ENCODE results near the gene PANK3. TPM values are rescaled to one million over a fixed set of nuclear protein-coding genes. Genes with fewer than 3 reads are reported as not detected.
"Not testable (repeated sequence)": the region's sequence is repeated elsewhere in the genome, so short reads cannot be mapped to it uniquely, and the experiment has no call there.

The PANK3 gene
- total and polyA plus RNA-seq, 2 donors from 2014 or later: 7.7 to 36.9 TPM

GRCh38 chr5:168537176-168537575 lies 42.0 kb downstream of the PANK3 start:
- TF ChIP-seq, protein P1, sequence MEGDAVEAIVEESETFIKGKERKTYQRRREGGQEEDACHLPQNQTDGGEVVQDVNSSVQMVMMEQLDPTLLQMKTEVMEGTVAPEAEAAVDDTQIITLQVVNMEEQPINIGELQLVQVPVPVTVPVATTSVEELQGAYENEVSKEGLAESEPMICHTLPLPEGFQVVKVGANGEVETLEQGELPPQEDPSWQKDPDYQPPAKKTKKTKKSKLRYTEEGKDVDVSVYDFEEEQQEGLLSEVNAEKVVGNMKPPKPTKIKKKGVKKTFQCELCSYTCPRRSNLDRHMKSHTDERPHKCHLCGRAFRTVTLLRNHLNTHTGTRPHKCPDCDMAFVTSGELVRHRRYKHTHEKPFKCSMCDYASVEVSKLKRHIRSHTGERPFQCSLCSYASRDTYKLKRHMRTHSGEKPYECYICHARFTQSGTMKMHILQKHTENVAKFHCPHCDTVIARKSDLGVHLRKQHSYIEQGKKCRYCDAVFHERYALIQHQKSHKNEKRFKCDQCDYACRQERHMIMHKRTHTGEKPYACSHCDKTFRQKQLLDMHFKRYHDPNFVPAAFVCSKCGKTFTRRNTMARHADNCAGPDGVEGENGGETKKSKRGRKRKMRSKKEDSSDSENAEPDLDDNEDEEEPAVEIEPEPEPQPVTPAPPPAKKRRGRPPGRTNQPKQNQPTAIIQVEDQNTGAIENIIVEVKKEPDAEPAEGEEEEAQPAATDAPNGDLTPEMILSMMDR (IDR thresholded peaks at IDR 0.05; ENCODE audit: borderline replicate concordance, extremely low read depth, insufficient read depth): no peak

GRCh38 chr5:168534351-168534750 lies 44.8 kb downstream of the PANK3 start:
- H3K36me3 ChIP-seq (ENCODE audit: control insufficient read depth in 2 of 3, insufficient read depth in 3 of 3, low read length in 3 of 3); H3K9ac ChIP-seq (ENCODE audit: low read length in 3 of 3); H3K4me1 ChIP-seq (ENCODE audit: control insufficient read depth in 2 of 3, insufficient read depth in 2 of 3, low read depth in 1 of 3, low read length in 3 of 3); H3K27me3 ChIP-seq (ENCODE audit: control insufficient read depth, insufficient read depth, low read length); DNase-seq; intact Hi-C loops (cut with DNase I); H3K27ac ChIP-seq (ENCODE audit: low read depth in 2 of 2, low read length in 2 of 2); FAIRE-seq; H3K4me3 ChIP-seq (ENCODE audit: low read length in 3 of 3); H3K9me3 ChIP-seq (ENCODE audit: control insufficient read depth in 2 of 3, insufficient read depth in 1 of 3, low read length in 3 of 3): not testable (repeated sequence)

More at GRCh38 chr5:168537176-168537575, 42.0 kb downstream of the PANK3 start:
- FAIRE-seq: no peak
- Histone ChIP-seq H3K9me3 (ENCODE audit: control insufficient read depth in 2 of 3, insufficient read depth in 1 of 3, low read length in 3 of 3) (no peaks in the 10 kb centered on the region), H3K27me3 (ENCODE audit: control insufficient read depth, insufficient read depth, low read length) (no peaks in the 10 kb centered on the region), H3K27ac (ENCODE audit: low read depth in 2 of 2, low read length in 2 of 2) (no peak overlapping the region), H3K9ac (ENCODE audit: low read length in 3 of 3) (no peak overlapping the region), H3K36me3 (ENCODE audit: control insufficient read depth in 2 of 3, insufficient read depth in 3 of 3, low read length in 3 of 3) (no peaks in the 10 kb centered on the region), H3K4me1 (ENCODE audit: control insufficient read depth in 2 of 3, insufficient read depth in 2 of 3, low read depth in 1 of 3, low read length in 3 of 3) (no peaks in the 10 kb centered on the region), H3K4me3 (ENCODE audit: low read length in 3 of 3) (no peak overlapping the region)
- no peak for DNase-seq
- intact Hi-C loops (cut with DNase I): no loop called here

- intact Hi-C loops (cut with DNase I): no loop called here
- DNase-seq (no peak), FAIRE-seq (no peak)
- Histone ChIP-seq H3K9ac (ENCODE audit: low read length in 3 of 3) (no peak overlapping the region), H3K27ac (ENCODE audit: low read depth in 2 of 2, low read length in 2 of 2) (no peak overlapping the region), H3K9me3 (ENCODE audit: control insufficient read depth in 2 of 3, insufficient read depth in 1 of 3, low read length in 3 of 3) (no peaks in the 10 kb centered on the region), H3K36me3 (ENCODE audit: control insufficient read depth in 2 of 3, insufficient read depth in 3 of 3, low read length in 3 of 3) (no peaks in the 10 kb centered on the region), H3K27me3 (ENCODE audit: control insufficient read depth, insufficient read depth, low read length) (peaks cover 8% of the 10 kb centered on the region), H3K4me1 (ENCODE audit: control insufficient read depth in 2 of 3, insufficient read depth in 2 of 3, low read depth in 1 of 3, low read length in 3 of 3) (peaks cover 0 to 5% (median 0%) of the 10 kb centered on the region in 3 donors), H3K4me3 (ENCODE audit: low read length in 3 of 3) (no peak overlapping the region)
- TF ChIP-seq, protein P1 (IDR thresholded peaks at IDR 0.05; ENCODE audit: borderline replicate concordance, extremely low read depth, insufficient read depth): no peak
Observed at GRCh38 chr5:168531987-168532864, 46.9 kb downstream of the PANK3 start.

DNA sequence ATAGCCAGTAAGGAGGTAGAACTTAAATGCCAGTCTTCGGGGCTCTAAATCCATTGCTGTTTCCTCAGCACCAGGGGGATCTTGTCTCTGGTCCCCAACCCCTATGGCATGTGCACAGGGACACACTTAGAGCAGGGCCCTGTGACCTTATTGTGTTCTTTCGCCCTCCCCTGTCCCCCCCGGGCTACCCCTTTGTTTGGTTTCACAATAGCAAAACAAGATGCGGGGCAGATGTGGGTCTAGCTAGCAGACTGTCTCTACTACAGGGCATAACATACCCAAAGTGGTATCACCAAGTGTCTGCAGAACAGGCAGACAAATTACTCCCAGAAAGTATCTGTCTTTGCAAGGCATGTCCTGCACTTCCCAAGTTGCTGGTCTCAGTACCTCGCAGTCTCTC lies 48.0 kb downstream of the PANK3 start:
- peaks cover 8% of the 10 kb centered on the region for H3K27me3 ChIP-seq (ENCODE audit: control insufficient read depth, insufficient read depth, low read length)
- DNase-seq (no peak), FAIRE-seq (no peak)
- no peaks in the 10 kb centered on the region for H3K9me3 ChIP-seq (ENCODE audit: control insufficient read depth in 2 of 3, insufficient read depth in 1 of 3, low read length in 3 of 3)
- intact Hi-C loops (cut with DNase I): no loop called here
- no peak overlapping the region for H3K27ac ChIP-seq (ENCODE audit: low read depth in 2 of 2, low read length in 2 of 2)
- H3K9ac ChIP-seq (ENCODE audit: low read length in 3 of 3): no peak overlapping the region
- TF ChIP-seq, protein P1 (IDR thresholded peaks at IDR 0.05; ENCODE audit: borderline replicate concordance, extremely low read depth, insufficient read depth): no peak
- H3K4me1 ChIP-seq (ENCODE audit: control insufficient read depth in 2 of 3, insufficient read depth in 2 of 3, low read depth in 1 of 3, low read length in 3 of 3): peaks cover 0 to 5% (median 0%) of the 10 kb centered on the region in 3 donors
- no peak overlapping the region for H3K4me3 ChIP-seq (ENCODE audit: low read length in 3 of 3)
- no peaks in the 10 kb centered on the region for H3K36me3 ChIP-seq (ENCODE audit: control insufficient read depth in 2 of 3, insufficient read depth in 3 of 3, low read length in 3 of 3)
